Mammary epithelial cell (primary cell): ENCODE results near the gene C4BPB.

ENCODE experiments used
- EZH2 ChIP-seq: IDR thresholded peaks from 2 replicates; pipeline ENCODE4 v1.6.1; 2012; ENCODE audit warnings: low read length, inconsistent platforms, borderline replicate concordance
- TF ChIP-seq, protein P1 (sequence below), 2 donors: IDR thresholded peaks in 1 of 2; conservative IDR thresholded peaks in 1 of 2; 2 replicates each; pipeline ENCODE4 v1.5.1; 2011 to 2012; ENCODE audit warnings: inconsistent platforms in 2 of 2, low read length in 2 of 2, mild to moderate bottlenecking in 2 of 2, control low read depth in 1 of 2, low read depth in 1 of 2; ENCODE audit not compliant: insufficient read depth in 1 of 2; ENCODE audit errors: extremely low read depth in 1 of 2

DNA sequence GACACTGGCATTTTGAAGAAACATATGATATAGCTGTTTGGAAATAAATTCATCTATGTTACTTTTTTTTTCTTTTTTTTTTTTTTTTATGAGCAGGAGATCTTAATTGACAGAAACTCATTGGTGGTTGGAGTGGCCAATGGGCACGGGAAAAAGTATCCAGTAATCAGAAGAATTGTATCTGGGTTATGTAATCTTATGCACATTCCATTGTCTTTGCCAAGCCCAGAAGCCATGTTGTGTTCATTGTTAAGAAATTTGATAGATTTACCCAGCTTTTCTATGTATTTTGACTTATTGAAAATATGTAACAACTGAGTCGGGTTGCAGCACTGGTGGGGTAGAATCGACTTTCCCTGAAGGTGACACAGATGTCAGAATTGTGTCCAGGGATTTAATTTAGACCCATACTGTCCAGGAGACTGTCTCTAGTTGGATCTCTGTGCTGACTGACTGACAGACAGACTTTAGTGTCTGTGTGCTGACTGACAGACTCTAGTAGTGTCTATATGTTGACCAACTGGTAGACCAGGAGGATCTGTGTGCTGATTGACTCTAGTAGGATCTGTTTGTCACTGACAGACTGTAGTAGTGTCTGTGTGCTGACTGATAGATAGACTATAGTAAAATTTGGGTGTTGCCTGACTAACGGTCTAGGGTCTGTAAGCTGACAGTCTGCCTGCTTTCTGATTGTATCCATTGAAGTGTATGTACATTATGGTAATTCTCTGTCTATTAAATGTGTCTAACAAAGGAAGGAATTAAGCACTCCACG is 12.3 kb upstream of the C4BPB start:
- TF ChIP-seq, protein P1, sequence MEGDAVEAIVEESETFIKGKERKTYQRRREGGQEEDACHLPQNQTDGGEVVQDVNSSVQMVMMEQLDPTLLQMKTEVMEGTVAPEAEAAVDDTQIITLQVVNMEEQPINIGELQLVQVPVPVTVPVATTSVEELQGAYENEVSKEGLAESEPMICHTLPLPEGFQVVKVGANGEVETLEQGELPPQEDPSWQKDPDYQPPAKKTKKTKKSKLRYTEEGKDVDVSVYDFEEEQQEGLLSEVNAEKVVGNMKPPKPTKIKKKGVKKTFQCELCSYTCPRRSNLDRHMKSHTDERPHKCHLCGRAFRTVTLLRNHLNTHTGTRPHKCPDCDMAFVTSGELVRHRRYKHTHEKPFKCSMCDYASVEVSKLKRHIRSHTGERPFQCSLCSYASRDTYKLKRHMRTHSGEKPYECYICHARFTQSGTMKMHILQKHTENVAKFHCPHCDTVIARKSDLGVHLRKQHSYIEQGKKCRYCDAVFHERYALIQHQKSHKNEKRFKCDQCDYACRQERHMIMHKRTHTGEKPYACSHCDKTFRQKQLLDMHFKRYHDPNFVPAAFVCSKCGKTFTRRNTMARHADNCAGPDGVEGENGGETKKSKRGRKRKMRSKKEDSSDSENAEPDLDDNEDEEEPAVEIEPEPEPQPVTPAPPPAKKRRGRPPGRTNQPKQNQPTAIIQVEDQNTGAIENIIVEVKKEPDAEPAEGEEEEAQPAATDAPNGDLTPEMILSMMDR (conservative IDR thresholded peaks at IDR 0.05 in 1 of 2, IDR thresholded peaks at IDR 0.05 in 1 of 2; ENCODE audit: extremely low read depth in 1 of 2, insufficient read depth in 1 of 2, low read depth in 1 of 2, low read length in 2 of 2), result no peak
- no peak for TF ChIP-seq EZH2
